HG03558 (cell line): ENCODE measurements around the gene RUSF1.

Experiments
- ATAC-seq: cut with Tn5 transposase; IDR thresholded peaks from one replicate; pipeline ENCODE4 v1.9.1; 2021; ENCODE audit warnings: moderate number of reproducible peaks; ENCODE audit not compliant: unreplicated experiment; ENCODE audit errors: extremely low read depth

Gene RUSF1

DNA sequence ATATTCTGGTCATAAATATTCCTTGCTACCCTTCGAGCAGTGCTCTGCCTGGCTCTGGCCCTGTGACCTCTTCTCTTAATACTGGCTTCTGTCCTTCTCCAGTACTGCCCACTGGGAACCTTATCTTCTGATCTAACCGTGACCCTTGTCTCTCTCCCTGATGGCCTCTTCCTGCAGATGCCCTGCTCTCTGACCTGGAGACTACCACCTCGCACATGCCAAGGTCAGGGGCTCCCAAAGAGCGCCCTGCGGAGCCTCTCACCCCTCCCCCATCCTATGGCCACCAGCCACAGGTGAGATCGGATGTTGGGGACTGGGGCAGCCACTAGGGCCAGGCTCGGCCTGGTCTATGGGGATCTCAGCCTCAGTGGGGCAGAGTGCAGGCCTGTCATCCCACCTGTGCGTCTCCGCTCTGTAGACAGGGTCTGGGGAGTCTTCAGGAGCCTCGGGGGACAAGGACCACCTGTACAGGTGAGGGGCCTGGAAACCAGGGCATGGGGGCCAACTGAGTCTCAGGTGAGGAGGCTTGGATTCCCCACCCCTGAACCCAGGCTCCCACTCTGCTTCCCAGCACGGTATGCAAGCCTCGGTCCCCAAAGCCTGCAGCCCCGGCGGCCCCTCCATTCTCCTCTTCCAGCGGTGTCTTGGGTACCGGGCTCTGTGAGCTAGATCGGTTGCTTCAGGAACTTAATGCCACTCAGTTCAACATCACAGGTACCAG, 34.8 kb downstream of the RUSF1 start:
- no peak for ATAC-seq

DNA sequence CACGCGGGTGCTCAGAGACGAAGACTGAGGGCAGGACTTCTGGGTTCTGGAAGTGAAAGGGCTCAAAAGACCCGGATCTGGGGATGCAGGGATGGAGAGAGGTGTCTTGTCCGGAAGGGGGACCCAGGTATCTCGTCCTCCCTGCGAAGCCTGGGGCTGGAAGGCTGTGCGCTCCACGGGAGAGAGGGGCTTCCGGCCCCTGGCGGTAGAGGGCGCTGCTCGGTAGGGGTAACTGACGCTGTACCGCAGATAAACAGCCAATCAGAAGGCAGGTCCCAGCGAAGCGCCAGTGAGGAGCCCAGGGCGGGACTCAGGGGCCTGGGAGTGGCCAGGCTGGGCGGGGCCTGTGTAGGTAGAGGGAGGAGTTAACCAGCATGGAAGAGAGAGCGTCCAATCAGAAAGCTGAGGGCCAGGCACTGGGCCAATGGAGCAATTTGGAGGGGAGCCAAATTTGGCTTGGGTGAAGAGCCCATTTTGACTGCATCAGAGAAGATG, 35.4 kb downstream of the RUSF1 start:
- no peak for ATAC-seq

GRCh38 chr16:31471875-31472708, 36.1 kb downstream of the RUSF1 start, which contains the start of gene TGFB1I1:
TGFB1I1 (plus strand) TSS chr16:31472152; CDS start chr16:31472189, 37 bp downstream.
- no peak for ATAC-seq

- ATAC-seq: no peak
Observed at GRCh38 chr16:31471241-31471874, 36.8 kb downstream of the RUSF1 start.

- ATAC-seq: no peak
Observed at GRCh38 chr16:31470615-31471014, 37.6 kb downstream of the RUSF1 start.

GRCh38 chr16:31467858-31468257, 40.3 kb downstream of the RUSF1 start:
- ATAC-seq: no peak

- no peak for ATAC-seq
Observed at GRCh38 chr16:31467151-31467773, 40.9 kb downstream of the RUSF1 start.

DNA sequence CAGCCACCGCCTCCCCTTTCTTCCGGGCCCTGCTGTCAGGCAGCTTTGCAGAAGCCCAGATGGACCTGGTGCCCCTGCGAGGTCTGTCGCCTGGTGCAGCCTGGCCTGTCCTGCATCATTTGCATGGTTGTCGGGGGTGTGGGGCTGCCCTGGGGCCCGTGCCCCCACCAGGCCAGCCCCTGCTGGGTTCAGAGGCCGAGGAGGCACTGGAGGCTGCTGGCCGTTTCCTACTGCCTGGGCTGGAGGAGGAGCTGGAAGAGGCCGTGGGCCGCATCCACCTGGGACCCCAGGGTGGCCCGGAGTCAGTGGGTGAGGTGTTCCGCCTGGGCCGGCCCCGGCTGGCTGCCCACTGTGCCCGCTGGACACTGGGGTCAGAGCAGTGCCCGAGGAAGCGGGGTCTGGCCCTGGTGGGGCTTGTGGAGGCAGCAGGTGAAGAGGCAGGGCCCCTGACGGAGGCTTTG, 41.8 kb downstream of the RUSF1 start:
- no peak for ATAC-seq

DNA sequence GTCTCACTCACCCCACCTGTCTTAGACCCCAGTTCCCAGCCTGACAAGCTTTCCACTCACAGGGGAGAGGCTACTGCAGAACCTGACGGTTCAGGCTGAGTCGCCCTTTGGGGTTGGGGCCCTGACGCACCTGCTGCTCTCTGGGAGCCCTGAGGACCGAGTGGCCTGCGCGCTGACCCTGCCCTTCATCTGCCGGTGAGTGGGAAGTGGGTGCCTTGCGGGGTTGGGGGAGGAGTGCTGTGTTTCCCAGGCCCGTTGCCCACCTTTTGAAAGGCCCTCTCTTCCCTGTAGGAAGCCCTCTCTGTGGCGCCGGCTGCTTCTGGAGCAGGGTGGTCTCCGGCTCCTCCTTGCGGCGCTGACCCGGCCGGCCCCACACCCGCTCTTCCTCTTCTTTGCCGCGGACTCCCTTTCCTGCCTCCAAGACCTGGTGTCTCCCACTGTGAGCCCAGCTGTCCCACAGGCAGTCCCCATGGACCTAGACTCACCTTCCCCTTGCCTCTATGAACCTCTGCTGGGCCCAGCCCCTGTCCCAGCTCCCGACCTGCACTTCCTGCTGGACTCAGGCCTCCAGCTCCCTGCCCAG, 42.3 kb downstream of the RUSF1 start:
- no peak for ATAC-seq

DNA sequence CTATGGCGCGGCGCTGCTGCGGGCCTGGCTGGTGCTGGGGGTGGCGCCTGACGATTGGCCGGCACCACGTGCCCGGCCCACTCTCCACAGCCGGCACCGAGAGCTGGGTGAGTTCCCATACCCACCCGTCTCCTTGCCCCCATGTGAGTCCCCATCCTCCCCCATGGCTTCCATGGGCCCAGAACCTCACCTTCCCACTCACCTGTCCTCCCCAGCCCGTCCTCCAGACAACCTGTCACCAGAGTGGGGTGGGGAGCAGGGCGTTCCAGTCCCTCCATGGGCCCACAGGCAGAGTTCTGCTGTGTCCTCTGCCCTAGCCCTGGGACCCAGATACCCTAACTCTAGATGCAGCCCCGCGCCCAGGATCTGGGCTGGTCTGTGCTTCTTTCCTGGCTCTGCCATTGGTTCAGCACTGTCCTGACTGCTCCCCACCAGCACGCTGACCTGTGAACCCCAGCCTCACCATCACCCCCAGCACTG, 43.4 kb downstream of the RUSF1 start:
- no peak for ATAC-seq

GRCh38 chr16:31464348-31464769, 43.8 kb downstream of the RUSF1 start:
- ATAC-seq: no peak

DNA sequence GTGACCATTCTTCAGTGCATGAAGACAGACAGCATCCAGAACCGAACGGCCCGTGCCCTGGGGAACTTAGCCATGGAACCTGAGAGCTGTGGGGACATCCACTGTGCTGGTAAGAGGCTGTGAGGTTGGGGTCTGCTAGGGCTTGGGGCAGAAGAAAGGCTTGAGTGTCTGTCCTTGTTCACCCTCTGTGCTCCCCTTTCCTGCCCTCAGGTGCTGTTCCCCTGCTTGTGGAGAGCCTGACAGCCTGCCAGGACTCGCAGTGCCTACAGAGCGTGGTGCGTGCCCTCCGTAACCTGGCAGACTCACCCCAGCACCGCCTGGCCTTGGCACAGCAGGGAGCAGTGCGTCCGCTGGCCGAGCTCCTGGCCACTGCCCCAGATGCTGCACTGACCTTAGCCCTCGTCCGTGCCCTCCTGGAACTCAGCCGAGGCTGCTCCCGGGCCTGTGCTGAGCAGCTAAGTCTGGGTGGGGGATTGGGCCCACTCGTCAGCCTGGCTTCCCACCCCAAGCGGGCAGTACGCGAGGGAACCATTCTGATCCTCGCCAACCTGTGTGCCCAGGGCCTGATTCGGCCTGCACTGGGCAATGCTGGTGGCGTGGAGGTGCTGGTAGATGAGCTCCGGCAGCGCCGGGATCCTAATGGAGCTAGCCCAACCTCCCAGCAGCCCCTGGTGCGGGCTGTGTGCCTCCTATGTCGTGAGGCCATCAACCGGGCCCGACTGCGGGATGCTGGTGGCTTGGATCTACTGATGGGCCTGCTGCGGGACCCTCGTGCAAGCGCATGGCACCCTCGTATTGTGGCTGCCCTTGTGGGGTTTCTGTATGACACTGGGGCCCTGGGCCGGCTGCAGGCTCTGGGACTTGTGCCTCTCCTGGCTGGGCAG, 46.0 kb downstream of the RUSF1 start:
- no peak for ATAC-seq

GRCh38 chr16:31461201-31461920, 46.8 kb downstream of the RUSF1 start:
- no peak for ATAC-seq

DNA sequence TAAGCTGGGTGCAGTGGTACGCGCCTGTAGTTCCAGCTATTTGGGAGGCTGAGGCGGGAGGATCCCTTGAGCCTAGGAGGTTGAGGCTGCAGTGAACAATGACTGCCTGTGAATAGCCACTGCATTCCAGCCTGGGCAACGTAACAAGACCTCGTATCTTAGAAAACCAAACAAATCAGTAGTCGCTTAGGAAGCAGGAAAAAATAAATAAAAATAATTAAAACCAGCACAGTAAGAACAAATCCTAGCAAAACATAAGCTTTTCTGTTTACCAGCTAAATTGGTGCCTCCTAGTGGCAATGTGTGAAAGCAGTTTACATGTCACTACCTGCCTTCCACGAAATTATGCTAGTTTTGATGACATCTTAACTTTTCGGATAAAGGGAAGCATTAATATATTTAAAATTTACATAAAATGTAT, 47.6 kb downstream of the RUSF1 start:
- ATAC-seq: no peak

- peak; percentile 39 for ATAC-seq
Observed at GRCh38 chr16:31459687-31460581, 48.3 kb downstream of the RUSF1 start.

GRCh38 chr16:31458844-31459686, 49.1 kb downstream of the RUSF1 start, which contains the start of gene ARMC5:
ARMC5 (plus strand) TSS chr16:31459501; CDS start chr16:31459525, 24 bp downstream.
- peak; percentile 50 for ATAC-seq
